HG02678 (cell line): ENCODE data around the gene GJC1.

Experiments
- ATAC-seq: cut with Tn5 transposase; IDR thresholded peaks from one replicate; pipeline ENCODE4 v1.9.1; 2021; ENCODE audit warnings: mild to moderate bottlenecking, moderate library complexity; ENCODE audit not compliant: unreplicated experiment

Gene GJC1

DNA sequence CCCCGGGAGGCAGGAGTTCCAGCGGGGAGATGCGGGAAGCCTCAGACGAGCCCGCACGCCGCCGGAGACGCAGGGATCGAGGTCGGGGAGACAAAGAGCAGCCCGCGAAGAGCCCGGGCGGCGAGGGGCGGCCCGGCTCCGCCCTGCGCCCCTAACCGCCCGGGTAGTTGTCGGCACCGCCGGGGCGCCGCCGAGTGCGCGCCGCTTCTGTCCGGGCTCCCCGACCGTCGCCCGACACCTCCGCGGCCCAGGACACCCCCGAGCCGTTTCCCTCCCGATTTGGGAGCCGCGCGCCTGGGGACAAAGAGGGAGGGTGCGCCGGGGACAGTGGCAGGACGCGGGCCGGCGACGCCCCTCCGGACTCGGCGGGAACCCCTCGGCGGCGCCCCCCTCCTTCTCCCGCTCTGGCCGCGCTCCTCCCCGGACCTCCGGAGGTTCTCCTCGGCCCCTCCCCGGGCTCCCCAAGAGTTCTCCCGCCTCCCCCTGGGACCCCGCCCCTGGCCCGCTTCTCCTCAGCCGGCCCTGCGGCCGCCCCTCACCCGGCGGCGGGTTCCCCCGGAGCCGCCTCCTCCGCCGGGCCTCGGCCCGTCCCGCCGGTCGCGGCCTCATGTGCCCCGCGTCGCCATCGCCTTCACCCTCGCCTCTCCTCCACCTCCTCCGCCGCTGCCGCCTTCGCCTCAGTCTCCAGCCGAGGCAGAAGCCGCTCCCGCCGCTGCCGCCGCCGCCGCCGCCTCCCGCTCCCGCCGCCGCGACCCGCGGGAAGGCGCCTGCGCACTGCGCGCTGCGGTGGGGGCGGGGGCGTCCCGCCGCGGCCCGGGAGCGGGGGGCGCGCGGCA, at the start of gene GJC1:
Gene GJC1, minus strand, starts transcription at position 765 of the 836 bp plus-strand sequence. CDS start 24,470 bp downstream, outside the sequence.
- ATAC-seq = no peak

DNA sequence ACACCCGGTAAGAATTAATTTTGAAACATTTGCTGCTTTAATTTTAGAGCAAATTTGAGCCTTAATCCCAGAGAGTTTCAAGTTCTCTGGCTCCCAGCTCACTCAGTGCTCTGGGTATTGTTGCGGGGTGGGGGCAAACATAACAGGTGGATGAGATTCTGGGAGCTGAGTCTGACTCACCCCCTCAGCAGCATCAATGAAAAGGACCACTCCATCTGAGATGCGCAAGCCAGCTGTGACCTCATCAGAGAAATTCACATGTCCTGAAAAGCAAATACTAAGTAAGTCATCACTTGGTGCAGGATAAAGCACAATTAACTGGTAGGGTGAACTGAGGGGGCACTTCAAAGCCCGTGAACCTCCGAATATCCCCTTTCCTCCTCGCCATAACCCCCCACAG, 49.3 kb upstream of the GJC1 start:
- ATAC-seq = no peak

DNA sequence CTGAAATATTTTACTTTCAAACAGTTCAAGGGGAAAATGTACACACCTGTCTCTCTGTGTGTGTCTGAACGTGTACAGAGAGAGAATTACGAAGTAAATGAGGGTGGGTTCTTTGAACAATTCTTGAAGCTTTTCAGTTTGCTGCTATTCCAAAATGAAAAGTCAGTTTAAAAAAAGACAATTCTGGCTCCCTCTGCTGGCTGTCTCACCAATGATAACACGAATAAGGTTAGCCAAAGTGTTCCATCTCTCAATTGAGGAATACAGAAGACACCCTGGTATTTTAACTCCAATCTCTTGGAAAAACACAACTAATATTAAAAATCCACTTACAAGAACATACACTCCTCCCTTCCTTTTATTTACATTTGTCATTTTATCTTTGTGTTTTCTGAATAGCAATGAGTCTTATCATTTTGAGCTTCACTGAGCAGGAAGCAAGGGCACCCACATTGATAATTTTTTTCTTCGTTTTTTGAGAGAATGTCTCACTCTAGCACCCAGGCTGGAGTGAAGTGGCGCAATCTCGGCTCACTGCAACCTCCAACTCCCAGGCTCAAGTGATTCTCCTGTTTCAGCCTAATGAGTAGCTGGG, 48.6 kb upstream of the GJC1 start:
- no peak for ATAC-seq

DNA sequence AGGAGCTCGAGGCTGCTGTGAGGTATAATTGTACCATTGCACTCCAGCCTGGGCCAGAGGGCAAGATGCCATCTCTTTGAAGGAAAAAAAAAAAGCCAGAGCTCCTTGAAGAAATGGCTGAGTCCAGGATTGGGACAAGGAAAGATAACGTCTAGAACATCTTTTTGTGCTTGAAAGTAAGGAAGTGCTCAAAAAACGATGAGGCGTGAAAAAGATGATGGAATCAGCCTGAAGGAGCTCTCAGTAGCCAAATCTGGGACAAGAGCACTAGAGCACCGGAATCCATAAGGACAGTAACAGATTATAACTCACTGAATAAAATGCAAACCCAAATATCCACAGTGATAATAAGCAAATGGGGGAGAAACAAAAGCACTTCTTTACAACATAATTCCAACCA, 47.0 kb upstream of the GJC1 start:
- no peak for ATAC-seq

DNA sequence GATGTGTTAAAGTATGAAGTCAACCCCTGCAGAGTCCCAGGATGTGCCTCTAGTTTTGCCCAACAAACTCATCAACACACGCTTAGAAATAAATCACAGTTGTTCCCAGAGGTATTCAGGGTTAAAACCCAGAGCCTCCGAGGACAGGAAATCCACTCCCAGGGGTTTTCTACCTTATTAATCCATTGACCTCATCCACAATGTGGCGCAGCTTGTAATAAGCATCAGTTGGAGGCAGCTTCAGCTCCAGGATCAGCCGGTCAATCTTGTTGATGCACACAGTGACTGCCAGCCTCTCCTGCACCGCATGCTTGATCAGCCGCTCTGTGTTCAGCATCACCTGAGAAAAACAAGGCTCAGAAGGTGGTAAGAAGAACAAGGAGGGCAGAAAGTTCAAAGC, 45.7 kb upstream of the GJC1 start:
- ATAC-seq = no peak

DNA sequence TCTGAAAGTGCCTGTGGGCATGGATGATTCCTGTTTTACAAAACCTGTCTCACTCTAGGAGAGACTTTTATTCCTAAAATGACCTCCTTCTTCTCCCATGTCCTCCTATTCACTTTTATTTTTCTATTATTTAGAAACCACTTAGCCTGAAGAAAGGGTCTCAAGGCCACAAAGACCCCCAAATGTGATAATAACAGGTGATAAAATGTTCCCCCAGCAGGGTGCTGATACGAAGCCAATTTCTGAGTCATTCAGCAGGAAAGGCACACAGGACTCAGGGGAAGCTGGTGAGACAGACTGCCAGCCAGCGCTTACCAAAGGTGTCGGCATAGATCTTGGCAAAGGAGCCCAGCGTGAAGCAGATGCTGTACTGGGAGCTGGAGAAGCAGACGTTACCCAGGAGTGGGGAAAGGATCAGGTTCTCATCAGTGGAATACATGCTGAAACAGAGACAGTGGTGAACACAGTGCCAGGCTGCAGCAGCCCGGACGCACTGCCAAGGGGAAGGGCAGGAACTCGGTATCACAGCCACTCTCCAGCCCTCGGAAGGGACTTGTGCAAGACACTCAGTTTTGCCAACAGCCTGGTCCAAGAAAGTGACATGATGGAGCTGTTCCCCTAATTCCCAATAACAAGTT, 42.2 kb upstream of the GJC1 start:
- no peak for ATAC-seq

DNA sequence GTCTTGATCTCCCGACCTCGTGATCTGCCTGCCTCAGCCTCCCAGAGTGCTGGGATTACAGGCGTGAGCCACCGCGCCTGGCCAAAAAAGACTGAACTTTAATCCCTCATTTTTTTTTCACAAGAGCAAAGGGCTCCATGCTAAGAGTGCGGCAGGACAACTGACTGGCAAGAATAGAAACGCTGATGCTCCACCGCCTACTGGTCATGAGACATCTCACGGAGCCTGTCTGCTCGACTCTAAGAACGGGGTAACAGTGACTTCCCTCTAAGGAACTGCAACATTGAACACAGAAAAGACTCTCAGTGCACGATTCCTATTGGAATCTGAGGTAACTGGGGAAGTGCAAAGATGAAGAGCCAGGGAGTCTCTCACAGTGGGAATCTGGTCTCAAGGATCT, 41.5 kb upstream of the GJC1 start:
- ATAC-seq = no peak

DNA sequence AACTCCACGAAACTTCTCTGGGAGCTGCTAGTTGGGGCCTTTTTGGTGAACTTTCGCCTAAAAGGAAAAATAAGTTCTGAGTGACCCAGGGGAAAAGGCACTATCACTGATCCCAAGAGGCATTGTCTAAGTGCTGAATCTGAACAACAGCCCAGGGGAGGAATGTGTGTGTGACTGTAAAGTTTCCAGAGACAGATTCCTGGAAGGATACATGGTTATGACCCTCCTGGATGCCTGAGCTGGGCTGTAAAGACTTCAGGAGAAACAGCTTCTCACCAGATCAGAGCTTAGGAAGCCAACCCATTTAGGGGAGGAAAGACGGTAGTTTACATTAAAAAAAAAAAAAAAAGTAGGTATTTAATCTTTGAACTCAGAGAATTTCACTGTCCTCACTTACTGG, 37.8 kb upstream of the GJC1 start:
- no peak for ATAC-seq

DNA sequence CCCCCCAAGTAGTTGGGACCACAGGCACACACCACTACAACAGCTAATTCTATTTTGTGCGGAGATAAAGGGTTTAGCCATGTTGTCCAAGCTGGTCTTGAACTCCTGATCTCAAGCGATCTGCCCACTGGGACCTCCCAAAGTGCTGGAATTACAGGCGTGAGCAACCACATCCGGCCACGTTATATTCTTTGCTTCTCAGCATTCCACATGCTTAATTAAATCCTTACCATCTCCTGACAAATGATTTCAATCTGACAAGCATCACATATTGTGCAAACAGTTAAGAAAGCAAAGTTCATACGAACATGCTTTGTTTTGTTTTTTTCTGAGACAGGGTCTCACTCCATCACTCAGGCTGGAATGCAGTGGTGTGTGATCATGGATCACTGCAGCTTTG, 35.8 kb upstream of the GJC1 start:
- no peak for ATAC-seq

DNA sequence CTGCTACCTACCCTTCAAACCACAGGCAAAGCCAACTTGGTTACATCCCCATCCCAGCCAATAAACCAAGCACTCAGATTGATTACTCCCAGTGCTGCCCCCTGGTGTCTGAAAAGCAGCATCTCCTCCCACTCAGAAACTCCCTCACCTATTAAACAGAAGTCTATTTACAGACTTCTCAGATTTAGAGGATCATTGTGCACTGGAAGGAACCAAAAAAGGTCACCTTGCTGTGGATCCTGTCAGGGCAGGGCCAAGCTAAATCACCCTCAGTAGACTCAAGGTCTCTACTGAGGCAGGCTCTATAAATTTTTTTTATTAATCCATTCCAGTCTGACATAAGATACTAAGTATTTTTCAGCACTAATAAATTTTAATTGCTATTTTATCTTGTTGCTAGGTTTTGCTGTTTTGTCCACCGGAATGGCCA, 35.2 kb upstream of the GJC1 start:
- no peak for ATAC-seq

DNA sequence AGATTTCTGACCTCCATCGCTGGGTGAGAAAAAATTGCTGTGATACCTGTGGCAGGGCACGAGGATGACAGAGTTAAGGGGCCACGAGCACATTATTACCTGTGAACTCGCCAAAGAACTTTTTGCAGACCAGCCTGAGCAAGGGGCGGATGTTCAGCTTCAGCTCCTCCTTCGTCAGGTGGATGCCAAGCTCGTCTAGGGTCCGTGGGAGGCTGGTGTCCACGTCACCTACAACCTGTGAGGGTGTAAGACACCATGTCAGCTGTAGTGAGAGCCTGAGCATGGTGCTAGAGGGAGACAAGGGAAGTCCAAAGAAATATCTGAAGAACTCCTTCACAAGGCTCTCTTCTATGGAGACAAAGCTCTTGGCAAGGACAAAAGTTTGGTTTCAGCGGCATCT, 34.7 kb upstream of the GJC1 start:
- no peak for ATAC-seq

DNA sequence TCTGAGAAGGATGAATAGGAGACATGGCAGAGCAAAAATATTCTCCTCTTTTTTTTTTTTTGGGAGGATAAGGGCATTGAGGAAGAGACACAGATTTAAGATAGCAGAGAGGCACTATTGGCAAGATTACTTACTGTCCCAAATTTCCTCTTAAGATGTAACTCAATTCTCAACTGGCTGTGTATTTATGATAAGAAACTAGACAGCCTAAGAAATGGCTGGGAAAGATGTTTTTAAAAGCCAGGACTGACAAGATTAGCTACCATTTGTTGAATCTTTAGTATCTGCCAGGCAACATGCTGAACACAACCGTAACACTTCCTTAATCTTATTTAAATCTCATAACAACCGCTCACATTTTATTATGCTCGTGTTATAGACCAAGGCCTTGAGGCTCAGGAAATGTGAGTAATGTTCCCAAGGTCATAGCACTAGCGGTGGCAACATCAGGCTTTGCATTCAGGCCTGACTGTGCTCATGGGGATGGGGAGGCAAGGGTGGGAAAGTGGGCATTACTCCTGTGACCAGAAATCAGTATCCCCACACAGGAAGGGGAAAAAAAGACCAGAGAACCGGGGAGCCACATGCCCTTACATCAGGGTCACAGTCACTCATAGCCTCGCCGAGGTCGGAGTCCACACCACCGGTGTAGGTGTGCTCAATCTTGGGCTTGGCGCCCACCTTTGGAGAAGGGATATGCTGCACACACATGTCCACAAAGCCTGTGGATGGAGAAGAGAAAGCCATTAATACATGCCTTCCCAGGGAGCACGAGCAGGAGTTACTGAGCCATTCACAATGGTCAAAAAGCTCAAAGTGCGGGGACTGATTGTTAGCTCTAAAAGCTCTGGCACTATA, 33.2 kb upstream of the GJC1 start:
- ATAC-seq = no peak

DNA sequence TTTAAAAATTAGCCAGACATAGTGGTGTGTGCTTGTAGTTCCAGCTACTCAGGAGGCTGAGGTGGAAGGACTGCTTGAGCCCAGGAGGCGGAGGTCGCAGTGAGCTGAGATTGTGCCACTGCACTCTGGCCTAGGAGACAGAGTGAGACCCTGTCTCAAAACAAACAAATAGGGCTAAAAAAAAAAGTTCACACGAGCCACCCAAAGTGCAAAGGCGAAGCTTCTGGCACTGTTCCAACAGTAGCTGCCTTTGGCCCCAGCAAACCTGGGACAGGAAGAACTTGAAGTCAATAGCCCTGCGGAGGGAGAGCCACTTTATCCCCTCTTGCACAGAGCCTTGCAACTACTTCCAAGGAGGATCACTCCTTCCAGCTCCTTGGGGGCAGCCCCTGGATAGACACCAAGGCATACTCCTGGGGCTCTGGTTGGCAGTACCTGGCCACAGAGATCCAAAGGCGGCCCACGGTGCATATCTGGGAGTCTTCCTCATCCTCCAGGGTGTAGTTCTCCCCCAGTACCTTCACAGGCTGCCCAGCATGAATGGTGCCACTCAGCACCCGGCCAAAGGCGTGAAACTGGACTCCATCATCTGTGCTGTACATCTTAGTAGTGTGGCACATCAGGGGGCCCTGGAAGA, 32.3 kb upstream of the GJC1 start:
- no peak for ATAC-seq

DNA sequence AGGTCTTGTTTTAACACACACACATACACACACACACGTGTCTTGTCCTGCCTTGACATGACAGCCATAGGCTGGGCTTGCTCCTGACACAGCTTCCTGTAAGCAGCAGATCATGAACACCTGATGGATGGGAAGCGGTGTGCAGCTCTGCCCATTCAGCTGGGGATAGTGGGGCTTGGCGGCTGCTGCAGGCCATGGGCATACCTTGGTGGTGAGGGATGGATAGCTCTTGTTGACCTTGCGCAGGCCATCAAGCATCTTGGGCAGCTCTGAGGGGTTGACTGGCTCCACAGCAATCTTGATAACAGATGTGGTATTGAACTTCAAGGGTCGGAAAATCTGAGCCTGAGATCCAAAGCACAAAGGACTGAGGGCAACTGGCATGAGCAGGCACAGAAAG, 29.6 kb upstream of the GJC1 start:
- no peak for ATAC-seq

DNA sequence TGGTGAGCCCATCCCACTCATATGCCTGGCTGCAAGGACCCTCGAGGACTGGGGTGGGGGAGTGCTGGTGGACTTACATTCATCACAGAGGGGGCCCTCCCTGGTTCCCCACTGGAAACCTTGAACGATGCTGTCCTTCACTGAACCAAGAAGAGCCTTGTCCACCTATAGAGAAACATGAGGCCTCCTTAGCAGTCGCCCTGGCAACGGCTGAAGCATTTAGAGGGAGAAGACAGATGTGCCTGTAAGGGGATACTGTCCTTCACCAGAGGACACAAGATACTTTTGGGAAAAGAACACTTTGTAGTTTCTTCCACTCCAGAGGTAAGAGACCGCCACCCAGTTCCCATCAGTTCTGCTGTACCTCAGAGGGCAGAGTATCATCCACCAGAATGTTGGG, 24.1 kb upstream of the GJC1 start:
- ATAC-seq = no peak

DNA sequence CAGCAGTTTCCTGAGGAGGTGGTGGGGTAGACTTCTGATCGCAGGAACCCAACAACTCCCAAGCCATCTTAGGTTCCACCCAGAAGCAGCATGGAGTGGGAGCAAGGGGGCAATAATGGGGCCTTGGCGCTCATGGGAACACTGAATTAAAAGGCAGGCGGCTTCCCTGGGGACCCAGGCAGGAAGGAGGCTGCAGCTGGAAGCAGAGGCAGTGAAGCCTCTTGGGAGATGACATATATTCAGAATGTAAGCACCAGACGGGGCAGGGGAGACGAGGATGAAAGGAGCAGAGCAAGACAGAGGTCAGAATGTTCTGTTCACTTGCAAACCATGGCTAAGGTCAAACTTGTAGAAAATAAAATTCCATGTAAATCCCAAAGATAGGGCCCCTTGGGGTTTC, 20.5 kb upstream of the GJC1 start:
- no peak for ATAC-seq

DNA sequence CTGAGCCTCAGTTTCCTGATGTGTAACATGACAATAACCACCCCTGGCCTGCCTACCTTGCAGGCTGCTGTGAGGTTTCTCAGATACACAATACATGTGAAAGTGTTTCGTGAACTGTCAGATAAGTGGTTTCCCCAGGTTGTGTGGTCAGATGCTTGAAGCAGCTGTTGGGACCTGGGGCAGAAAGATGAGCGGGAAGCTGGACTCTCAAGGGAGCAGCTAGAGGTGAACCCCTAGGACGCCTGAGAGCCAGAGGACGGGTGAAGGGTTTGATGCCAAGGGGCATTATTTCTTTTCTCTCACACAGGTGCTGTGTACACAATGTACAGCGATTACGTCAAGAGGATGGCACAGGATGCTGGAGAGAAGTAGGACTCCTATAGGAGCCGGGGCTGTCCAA, 19.9 kb upstream of the GJC1 start:
- no peak for ATAC-seq

DNA sequence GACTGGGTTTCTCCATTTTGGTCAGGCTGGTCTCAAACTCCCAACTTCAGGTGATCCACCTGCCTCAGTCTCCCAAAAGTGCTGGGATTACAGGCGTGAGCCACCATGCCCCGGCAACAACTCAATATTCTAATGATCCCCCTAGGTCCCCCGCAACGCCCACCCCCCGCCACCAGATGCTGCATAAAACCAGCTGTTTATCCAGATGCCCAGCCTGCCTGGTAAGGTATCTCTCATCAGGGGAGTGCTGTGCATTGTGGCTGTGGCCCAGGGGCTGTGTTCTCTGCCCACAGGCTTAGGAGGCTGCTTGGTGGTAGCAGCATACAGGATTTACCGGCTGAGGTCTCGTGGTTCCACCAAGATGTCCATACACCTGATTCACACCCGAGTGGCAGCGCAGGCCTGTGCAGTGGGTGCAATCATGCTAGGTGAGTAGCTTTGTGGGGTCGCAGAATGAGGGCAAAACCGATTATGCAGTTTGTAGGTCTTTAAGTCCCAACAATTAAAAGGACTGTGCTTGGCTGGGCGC, 18.9 kb upstream of the GJC1 start:
- no peak for ATAC-seq

DNA sequence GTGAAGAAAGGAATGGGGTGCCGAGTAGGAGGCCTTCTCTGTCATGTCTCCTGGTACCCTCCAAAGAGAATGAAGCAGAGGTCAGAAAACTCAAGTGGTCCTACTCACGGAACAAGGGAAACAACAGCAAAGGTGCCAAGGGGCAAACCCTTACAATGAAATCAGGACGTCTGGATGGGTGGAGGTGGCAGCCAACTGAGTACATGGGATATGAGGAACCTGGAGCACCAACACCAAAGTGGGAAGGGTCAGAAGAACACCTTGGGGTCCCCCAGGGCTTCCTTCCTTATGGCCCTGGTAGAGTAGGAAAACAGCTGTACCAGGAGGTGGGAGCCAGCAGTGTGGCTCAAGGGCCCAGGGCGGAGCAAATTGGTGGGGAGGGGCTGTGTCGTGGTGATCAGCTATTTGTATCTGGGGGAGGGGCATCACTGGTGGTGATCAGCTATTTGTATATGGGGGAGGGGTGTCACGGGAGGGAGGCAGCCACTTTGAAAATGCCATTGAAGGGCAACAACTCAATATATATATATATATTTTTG, 18.2 kb upstream of the GJC1 start:
- ATAC-seq = no peak

DNA sequence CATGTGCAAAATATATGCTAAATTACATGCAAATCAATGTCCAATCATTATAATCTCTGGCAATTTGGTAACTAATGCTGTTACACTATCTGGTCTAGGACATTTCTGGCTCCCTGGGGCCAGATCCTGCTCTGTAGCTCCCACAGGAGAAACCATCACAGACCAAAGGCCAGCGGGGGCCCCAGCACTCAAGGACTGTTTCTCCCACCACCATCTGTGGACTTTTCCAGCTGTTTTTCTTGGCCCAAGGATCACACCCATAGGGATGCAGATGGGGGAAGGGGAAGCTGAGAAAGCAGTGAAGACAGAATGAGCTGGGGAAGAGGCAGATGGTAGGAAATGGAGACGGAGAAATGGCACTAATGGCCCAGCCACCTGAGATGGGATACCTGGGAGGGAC, 17.5 kb upstream of the GJC1 start, which contains the start of gene HIGD1B:
Gene HIGD1B, plus strand, starts transcription at position 298 of the 400 bp plus-strand sequence. CDS start 270 bp downstream, outside the sequence.
- no peak for ATAC-seq
